Brain microvascular endothelial cell (primary cell): ENCODE data around the gene ADCYAP1R1.
A peak's percentile ranks its signal among the peaks of the same experiment; 100 is the strongest.

Experiments
- DNase-seq: peaks from one replicate; pipeline ENCODE4 v3.0.0-alpha.2; 2020
- H3K27ac ChIP-seq: fragments of 250-450 bp; sonication (Bioruptor Pico); 2 replicates; pipeline ENCODE4 v1.5.1; 2020; ENCODE audit warnings: mild to moderate bottlenecking, moderate library complexity
- H3K27me3 ChIP-seq: fragments of 250-450 bp; sonication (Bioruptor Pico); replicated peaks from 2 replicates; pipeline ENCODE4 v1.5.1; 2020; ENCODE audit warnings: mild to moderate bottlenecking
- H3K36me3 ChIP-seq: fragments of 250-450 bp; sonication (Bioruptor Pico); replicated peaks from 2 replicates; pipeline ENCODE4 v1.5.1; 2020; ENCODE audit warnings: mild to moderate bottlenecking
- H3K4me3 ChIP-seq: 2 replicates; pipeline ENCODE4 v1.5.1; 2011; ENCODE audit warnings: low read depth, mild to moderate bottlenecking, control low read depth, low read length, moderate library complexity
- in situ Hi-C: cut with HindIII; loops from 2 replicates; pipeline ENCODE4 v1.10.0; 2017; ENCODE audit warnings: low sequenced_read_pairs, low pct_ligation_motif_present
- TF ChIP-seq, protein P1 (sequence below): IDR thresholded peaks from 2 replicates; pipeline ENCODE4 v1.5.1; 2011; ENCODE audit warnings: low read depth, mild to moderate bottlenecking, moderate library complexity, low read length, control low read depth, inconsistent platforms; ENCODE audit errors: missing control alignments

ADCYAP1R1 gene

DNA sequence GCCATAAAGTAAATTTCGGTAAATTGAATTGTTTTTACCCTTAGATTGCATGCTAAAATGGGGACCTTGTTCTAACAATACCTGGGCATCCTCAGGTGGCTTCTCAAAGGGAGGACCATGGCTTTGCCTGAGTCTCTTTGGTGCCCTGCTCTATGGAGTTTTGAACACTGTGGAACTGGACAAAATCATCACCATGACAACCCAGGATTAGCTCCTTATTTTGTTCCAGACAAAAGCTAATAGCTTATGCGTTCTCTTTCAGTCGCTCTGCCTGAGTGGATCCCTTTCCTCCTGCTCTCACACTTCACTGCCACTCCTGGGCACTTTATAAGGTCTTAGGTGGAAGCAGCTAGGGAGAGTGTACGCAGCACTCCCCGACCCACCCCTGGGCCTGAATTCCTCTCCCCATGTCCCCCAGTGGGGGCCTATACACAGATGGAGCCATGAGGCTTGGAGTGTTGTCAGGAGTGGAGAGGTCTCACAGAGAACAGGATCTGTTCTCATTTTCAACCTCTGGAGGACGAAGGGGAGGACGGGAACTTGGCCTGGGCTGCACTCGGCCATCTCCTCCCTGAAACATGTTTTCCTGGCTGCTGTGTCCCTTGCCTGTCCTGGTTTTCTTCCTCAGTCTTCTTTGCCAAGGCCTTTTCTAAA, 19.0 kb downstream of the ADCYAP1R1 start:
- H3K27ac ChIP-seq, result no peak overlapping the region
- TF ChIP-seq, protein P1, sequence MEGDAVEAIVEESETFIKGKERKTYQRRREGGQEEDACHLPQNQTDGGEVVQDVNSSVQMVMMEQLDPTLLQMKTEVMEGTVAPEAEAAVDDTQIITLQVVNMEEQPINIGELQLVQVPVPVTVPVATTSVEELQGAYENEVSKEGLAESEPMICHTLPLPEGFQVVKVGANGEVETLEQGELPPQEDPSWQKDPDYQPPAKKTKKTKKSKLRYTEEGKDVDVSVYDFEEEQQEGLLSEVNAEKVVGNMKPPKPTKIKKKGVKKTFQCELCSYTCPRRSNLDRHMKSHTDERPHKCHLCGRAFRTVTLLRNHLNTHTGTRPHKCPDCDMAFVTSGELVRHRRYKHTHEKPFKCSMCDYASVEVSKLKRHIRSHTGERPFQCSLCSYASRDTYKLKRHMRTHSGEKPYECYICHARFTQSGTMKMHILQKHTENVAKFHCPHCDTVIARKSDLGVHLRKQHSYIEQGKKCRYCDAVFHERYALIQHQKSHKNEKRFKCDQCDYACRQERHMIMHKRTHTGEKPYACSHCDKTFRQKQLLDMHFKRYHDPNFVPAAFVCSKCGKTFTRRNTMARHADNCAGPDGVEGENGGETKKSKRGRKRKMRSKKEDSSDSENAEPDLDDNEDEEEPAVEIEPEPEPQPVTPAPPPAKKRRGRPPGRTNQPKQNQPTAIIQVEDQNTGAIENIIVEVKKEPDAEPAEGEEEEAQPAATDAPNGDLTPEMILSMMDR, result no peak
- no peaks in the 10 kb centered on the region for H3K36me3 ChIP-seq
- in situ Hi-C loops, result no loop called here
- DNase-seq, result no peak
- H3K4me3 ChIP-seq, result no peak overlapping the region
- no peaks in the 10 kb centered on the region for H3K27me3 ChIP-seq

DNA sequence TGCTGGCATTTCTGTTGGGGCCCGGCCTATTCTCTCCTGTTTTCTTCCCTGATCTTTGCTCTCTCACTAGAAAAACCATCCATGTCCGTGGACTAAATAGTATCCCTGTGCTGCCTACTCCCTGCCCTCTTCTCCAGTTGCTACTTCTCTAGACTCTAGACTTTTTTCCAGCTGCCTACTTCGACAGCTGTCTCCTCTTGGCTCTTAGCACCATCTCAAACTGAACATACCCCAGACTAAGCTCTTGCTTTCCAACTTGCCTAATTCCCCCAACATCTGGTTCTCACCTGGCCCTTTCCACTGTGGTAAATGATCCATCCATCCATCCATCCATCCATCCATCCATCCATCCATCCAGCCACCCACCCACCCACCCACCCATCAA, 19.5 kb downstream of the ADCYAP1R1 start:
- no peaks in the 10 kb centered on the region for H3K27me3 ChIP-seq
- no peak overlapping the region for H3K27ac ChIP-seq
- DNase-seq, result no peak
- in situ Hi-C loops, result no loop called here
- H3K4me3 ChIP-seq, result no peak overlapping the region
- H3K36me3 ChIP-seq, result no peaks in the 10 kb centered on the region
- TF ChIP-seq, protein P1, result no peak

DNA sequence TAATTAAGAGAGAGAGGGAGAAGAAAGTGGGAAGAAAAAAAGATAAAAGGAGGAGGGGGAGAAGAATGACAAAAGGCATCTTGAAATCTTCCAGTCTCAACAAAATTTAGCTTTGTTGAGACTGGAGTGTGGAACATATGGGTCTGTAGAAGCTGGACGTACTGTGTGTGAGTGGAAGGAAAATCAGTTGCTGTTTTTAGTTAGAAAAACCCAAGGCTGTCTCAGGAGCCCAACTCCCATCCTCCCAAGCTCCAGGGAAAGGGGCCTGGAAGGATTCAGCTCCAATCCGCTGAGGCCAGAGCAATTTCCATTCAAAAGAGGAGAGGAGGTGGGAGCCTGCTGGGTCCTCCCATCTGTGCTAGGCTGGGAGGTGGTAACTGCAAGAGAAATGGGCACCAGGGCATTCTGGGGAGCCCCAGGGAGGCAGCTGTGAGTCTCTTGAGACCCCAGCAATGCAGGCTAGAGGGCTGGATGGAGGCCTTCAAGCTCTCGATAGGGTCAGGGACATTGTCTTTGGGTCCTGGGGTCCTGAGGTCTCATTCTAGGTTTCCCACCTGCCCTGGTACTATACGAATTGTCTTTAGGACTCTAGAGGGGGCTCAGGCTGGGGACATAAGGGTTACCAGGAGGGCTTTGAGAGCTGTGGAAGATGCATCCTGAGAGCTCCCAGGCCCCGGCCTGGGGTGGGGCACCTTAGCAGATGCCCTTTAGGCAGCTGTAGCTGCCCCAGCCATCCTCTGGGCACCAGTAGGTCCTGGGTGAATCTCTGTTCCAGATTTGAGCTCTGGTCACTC, 21.4 kb downstream of the ADCYAP1R1 start:
- TF ChIP-seq, protein P1, result no peak
- no peaks in the 10 kb centered on the region for H3K27me3 ChIP-seq
- DNase-seq, result no peak
- H3K36me3 ChIP-seq, result no peaks in the 10 kb centered on the region
- H3K4me3 ChIP-seq, result no peak overlapping the region
- in situ Hi-C loops, result no loop called here
- no peak overlapping the region for H3K27ac ChIP-seq

DNA sequence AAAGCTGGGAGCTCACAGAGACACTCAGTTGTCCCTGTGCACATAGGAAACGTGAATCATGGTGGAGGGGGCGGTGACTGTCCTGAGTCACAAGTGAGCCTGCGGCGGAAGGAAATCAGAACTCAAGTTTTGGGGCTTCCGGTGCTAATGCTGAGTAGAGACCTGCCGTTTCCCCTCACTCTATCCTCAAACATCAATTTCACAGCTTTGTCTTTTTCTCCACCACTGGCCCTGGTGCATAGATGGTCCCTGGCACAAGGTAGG, 21.9 kb downstream of the ADCYAP1R1 start:
- no peak overlapping the region for H3K27ac ChIP-seq
- DNase-seq, result peak; percentile 14
- in situ Hi-C loops, result no loop called here
- TF ChIP-seq, protein P1, result no peak
- no peak overlapping the region for H3K4me3 ChIP-seq
- H3K27me3 ChIP-seq, result no peaks in the 10 kb centered on the region
- no peaks in the 10 kb centered on the region for H3K36me3 ChIP-seq

DNA sequence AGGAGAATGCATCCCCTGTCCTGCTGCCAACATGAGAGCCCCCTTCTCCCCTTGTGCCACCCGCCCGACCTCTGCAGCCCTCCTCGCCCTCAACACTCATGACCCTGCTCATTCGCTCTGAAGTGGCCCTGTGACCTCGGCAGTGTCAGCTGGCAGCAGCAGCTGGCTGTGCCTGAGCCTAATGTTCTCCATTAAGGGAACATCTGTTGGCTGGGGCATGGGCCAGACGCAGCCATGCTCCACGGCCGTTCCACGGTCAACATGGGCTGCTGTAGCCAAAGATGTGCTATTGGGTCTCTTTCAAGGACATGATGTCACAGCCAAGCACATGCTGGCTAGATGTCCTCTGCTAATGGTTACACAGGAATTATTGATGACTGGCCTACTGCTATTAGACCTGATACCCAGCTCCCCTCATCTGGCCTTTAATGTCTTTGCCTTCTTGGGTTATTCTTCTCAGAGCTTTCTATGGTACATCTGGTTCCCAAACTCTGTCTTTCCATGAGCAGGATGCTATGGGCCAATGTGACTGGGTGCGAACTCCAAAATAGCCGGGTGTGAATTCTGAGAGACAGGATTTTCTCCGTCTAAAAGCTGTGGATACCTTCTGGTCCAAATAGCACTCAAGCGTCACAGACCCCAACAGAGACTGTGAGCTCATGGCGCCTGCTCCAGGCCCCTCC, 22.4 kb downstream of the ADCYAP1R1 start:
- Histone ChIP-seq H3K27me3 (no peaks in the 10 kb centered on the region), H3K4me3 (no peak overlapping the region), H3K36me3 (no peaks in the 10 kb centered on the region), H3K27ac (no peak overlapping the region)
- DNase-seq, result no peak
- in situ Hi-C loops, result no loop called here
- TF ChIP-seq, protein P1, result no peak
